Smooth muscle cell (in vitro differentiated cells): ENCODE measurements around the gene ATXN7. TPM values are rescaled to one million over a fixed set of nuclear protein-coding genes. Genes with fewer than 3 reads are reported as not detected.

Experiments used
- DNase-seq: peaks from one replicate; lab custom pipeline; 2025; ENCODE audit not compliant: unreplicated experiment; lab: John Stamatoyannopoulos, UW
- H2AFZ ChIP-seq: fragments of 200-600 bp; sonication (generic); 2 replicates; pipeline ENCODE4 v1.6.0; 2016; ENCODE audit warnings: antibody characterized with exemption, low read depth, mild to moderate bottlenecking
- H3F3A ChIP-seq: fragments of 200-600 bp; sonication (generic); 2 replicates; pipeline ENCODE4 v1.6.0; 2017; ENCODE audit warnings: antibody characterized with exemption, low read depth
- H3K27ac ChIP-seq: fragments of 200-600 bp; sonication (generic); 2 replicates; pipeline ENCODE4 v1.5.1; 2016; ENCODE audit warnings: low read depth, mild to moderate bottlenecking
- H3K27me3 ChIP-seq: fragments of 200-600 bp; sonication (generic); 2 replicates; pipeline ENCODE4 v1.6.1; 2016; ENCODE audit warnings: low read depth, mild to moderate bottlenecking
- H3K36me3 ChIP-seq: fragments of 200-600 bp; sonication (generic); 2 replicates; pipeline ENCODE4 v1.5.1; 2016; ENCODE audit warnings: low read depth
- H3K4me1 ChIP-seq: fragments of 200-600 bp; sonication (generic); 2 replicates; pipeline ENCODE4 v1.5.1; 2016; ENCODE audit warnings: low read depth
- H3K4me2 ChIP-seq: fragments of 200-600 bp; sonication (generic); 2 replicates; pipeline ENCODE4 v1.6.0; 2016; ENCODE audit warnings: mild to moderate bottlenecking
- H3K4me3 ChIP-seq: fragments of 200-600 bp; sonication (generic); 2 replicates; pipeline ENCODE4 v1.5.1; 2016; ENCODE audit warnings: mild to moderate bottlenecking
- H3K79me2 ChIP-seq: fragments of 200-600 bp; sonication (generic); 2 replicates; pipeline ENCODE4 v1.6.0; 2016; ENCODE audit warnings: low read depth, mild to moderate bottlenecking
- H3K9ac ChIP-seq: fragments of 200-600 bp; sonication (generic); 2 replicates; pipeline ENCODE4 v1.6.0; 2016; ENCODE audit warnings: low read depth
- H3K9me3 ChIP-seq: fragments of 200-600 bp; sonication (generic); replicated peaks from 2 replicates; pipeline ENCODE4 v1.5.1; 2016; ENCODE audit warnings: low read depth
- H4K20me1 ChIP-seq: fragments of 200-600 bp; sonication (generic); 2 replicates; pipeline ENCODE4 v1.6.0; 2016; ENCODE audit warnings: low read depth
- WGBS: methylation state at CpG from one replicate; pipeline ENCODE4 v1.1.7; 2016; ENCODE audit warnings: low lambda C conversion rate; 5-methylcytosine and 5-hydroxymethylcytosine counted together
- polyA plus RNA-seq: library from polyadenylated mRNA; unstranded; fragments of >200 nt; fragmentation: Nextera tagmentation; extraction: Ambion mirVana; gene quantifications from 2 replicates; pipeline ENCODE4 v1.2.1, GENCODE V29; 2016
- total RNA-seq: library from RNA; depleted of rRNA; stranded (reverse); fragments of >200 nt; gene quantifications from 2 replicates; pipeline ENCODE4 v1.2.3, GENCODE V29; 2014
- TF ChIP-seq, protein P1 (sequence below): fragments of 200-600 bp; sonication (generic); IDR thresholded peaks from 2 replicates; pipeline ENCODE4 v1.5.1; 2017; ENCODE audit warnings: borderline replicate concordance, mild to moderate bottlenecking, antibody characterized with exemption; ENCODE audit not compliant: insufficient read depth, poor library complexity, severe bottlenecking

The ATXN7 gene
- total and polyA plus RNA-seq, 2 experiments from 2014 or later, result 3.6 to 14.1 TPM

DNA sequence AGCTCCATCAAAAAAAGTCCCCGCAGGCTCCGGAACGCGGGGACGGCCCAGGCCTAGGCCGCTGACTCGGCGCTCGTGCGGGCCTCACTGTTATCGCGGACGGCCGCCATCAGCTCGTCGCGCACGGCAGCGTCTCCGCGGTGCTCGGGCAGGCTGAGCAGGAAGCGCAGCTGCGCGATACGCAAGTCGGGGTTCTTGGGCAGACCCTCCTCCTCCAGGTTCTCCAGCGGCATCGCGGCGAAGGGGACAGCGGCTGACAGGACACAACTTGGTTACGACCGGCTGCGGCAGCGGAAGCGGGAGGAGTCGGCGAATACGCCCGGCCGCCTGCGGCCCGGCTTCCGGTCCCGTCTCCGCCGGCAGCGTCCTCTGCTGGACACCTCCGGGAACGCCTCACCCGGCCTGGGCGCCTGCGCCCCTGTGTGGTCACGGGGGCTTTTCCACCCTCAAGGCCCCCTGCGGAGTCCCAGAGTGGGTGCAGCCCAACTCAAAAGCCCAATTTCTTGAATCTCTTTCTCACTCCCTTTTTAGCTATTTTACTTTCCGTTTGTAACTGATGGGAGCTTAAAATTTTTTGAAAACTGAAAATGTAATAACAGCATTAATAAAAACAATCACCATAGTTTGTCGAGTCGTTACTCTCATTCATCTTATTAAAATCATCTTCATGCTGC is 159.7 kb downstream of the ATXN7 start, which contains the start of gene PSMD6:
Gene PSMD6, minus strand, starts transcription at position 308 of the 674 bp plus-strand sequence. Its CDS starts 75 bp downstream, at position 233.
- no peaks in the 10 kb centered on the region for H3K27me3 ChIP-seq
- DNase-seq, result peak; percentile 82
- peak within 1 kb of the TSS; percentile 87 for H3K27ac ChIP-seq
- peaks cover 13% of the 10 kb centered on the region for H3K36me3 ChIP-seq
- peak within 1 kb of the TSS; percentile 98 for H3K4me2 ChIP-seq
- H3K4me3 ChIP-seq, result peak within 1 kb of the TSS; percentile 90
- H3F3A ChIP-seq, result no peaks in the 10 kb centered on the region
- TF ChIP-seq, protein P1, sequence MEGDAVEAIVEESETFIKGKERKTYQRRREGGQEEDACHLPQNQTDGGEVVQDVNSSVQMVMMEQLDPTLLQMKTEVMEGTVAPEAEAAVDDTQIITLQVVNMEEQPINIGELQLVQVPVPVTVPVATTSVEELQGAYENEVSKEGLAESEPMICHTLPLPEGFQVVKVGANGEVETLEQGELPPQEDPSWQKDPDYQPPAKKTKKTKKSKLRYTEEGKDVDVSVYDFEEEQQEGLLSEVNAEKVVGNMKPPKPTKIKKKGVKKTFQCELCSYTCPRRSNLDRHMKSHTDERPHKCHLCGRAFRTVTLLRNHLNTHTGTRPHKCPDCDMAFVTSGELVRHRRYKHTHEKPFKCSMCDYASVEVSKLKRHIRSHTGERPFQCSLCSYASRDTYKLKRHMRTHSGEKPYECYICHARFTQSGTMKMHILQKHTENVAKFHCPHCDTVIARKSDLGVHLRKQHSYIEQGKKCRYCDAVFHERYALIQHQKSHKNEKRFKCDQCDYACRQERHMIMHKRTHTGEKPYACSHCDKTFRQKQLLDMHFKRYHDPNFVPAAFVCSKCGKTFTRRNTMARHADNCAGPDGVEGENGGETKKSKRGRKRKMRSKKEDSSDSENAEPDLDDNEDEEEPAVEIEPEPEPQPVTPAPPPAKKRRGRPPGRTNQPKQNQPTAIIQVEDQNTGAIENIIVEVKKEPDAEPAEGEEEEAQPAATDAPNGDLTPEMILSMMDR, result peak; percentile 99
- H3K4me1 ChIP-seq, result peaks cover 9% of the 10 kb centered on the region
- no peaks in the 10 kb centered on the region for H3K9me3 ChIP-seq
- H3K79me2 ChIP-seq, result peaks cover 37% of the 10 kb centered on the region
- peak within 1 kb of the TSS; percentile 99 for H3K9ac ChIP-seq
- peaks cover 25% of the 10 kb centered on the region for H4K20me1 ChIP-seq
- peak within 1 kb of the TSS; percentile 93 for H2AFZ ChIP-seq
- WGBS, result 3% methylated on average over 59 of the region's 59 CpGs

DNA sequence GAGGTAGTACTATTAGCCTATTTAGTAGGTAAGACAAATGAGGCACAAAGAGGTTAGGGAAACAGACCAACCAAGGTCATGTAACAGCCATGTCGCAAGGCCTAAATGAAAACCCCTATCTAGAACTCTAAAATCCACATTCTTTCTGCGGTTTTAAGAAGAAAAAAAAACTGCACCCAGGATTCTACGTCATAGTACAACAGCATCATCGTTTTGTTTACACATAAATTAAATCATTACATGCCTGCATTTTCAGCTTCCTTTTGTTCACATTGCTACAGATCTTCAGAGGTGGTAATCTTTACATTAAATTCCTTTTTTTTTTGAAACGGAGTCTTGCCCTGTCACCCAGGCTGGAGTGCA is 160.2 kb downstream of the ATXN7 start:
- Histone ChIP-seq H2AFZ (peak overlapping the region; percentile 93), H3K4me1 (peaks cover 9% of the 10 kb centered on the region), H4K20me1 (peaks cover 25% of the 10 kb centered on the region), H3K9ac (peak overlapping the region; percentile 99), H3F3A (no peaks in the 10 kb centered on the region), H3K27ac (no peak overlapping the region), H3K36me3 (peaks cover 8% of the 10 kb centered on the region), H3K27me3 (no peaks in the 10 kb centered on the region), H3K9me3 (no peaks in the 10 kb centered on the region), H3K4me3 (peak overlapping the region; percentile 90), H3K4me2 (peak overlapping the region; percentile 98), H3K79me2 (peaks cover 37% of the 10 kb centered on the region)
- WGBS, result 80% methylated on average over 5 of the region's 5 CpGs
- DNase-seq, result no peak
- TF ChIP-seq, protein P1, result no peak

DNA sequence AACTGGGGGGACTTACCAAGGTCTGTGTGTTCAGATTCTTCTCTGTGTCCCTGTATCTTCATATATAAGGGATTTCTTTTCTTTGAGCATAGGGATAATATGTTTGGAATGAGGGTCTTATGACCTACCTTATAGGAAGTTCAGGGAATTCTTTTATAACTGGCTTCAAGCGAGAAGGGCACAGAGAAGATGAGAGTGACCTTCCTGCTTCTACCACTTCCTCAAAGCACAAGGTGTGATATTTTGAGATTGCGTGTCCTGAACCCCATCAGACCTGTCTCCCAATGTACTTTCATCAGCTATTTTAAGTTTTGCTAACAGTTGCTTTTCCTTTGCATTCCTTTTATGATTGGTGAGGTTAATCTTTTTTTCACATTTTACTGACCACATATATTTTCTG is 162.7 kb downstream of the ATXN7 start:
- Histone ChIP-seq H3K9ac (no peak overlapping the region), H3K4me3 (no peak overlapping the region), H3K9me3 (no peaks in the 10 kb centered on the region), H3K4me2 (no peak overlapping the region), H3F3A (no peaks in the 10 kb centered on the region), H3K79me2 (peaks cover 22% of the 10 kb centered on the region), H3K27ac (no peak overlapping the region), H2AFZ (no peak overlapping the region), H3K36me3 (no peaks in the 10 kb centered on the region), H3K27me3 (no peaks in the 10 kb centered on the region), H3K4me1 (peaks cover 12% of the 10 kb centered on the region), H4K20me1 (peaks cover 11% of the 10 kb centered on the region)
- WGBS, result 92% methylated on average over 2 of the region's 2 CpGs
- TF ChIP-seq, protein P1, result no peak
- no peak for DNase-seq

DNA sequence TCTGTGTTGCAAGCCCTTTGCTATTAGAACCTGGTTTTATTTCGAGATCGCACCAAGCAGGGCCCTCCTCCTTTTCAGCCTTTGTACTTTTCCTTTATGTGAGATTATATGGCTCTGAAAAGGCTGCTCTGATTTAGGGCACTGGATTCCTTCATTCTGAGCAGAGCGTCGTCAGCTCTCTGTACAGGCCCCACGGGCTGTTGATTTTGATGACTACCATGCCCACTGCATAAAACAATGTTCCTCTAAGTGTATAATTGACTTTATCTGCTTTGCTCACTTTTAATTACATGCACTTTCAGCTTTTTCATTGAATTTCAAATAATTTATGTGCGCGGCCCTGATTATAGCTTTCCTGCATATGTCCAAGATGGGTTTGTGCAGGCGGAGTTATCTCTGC is 164.0 kb downstream of the ATXN7 start:
- TF ChIP-seq, protein P1, result no peak
- Histone ChIP-seq H3K4me3 (no peak overlapping the region), H3K36me3 (no peaks in the 10 kb centered on the region), H3K9ac (no peak overlapping the region), H3K79me2 (peaks cover 9% of the 10 kb centered on the region), H2AFZ (no peak overlapping the region), H3K27ac (no peak overlapping the region), H3K4me1 (peaks cover 3% of the 10 kb centered on the region), H3K27me3 (no peaks in the 10 kb centered on the region), H3F3A (peaks cover 6% of the 10 kb centered on the region), H4K20me1 (no peaks in the 10 kb centered on the region), H3K4me2 (no peak overlapping the region), H3K9me3 (no peaks in the 10 kb centered on the region)
- 70% methylated on average over 8 of the region's 8 CpGs for WGBS
- no peak for DNase-seq
